ENCODE data around the gene SLC25A51. TPM values are rescaled to one million over a fixed set of nuclear protein-coding genes. Genes with fewer than 3 reads are reported as not detected.

The SLC25A51 gene
- total and polyA plus RNA-seq, 2 experiments from 2014 or later = 5.3 to 22.0 TPM

GRCh38 chr9:37856551-37856950, 47.4 kb downstream of the SLC25A51 start (continued):
- no peak for TF ChIP-seq EZH2phosphoT487 (IDR thresholded peaks at IDR 0.05; ENCODE audit: unreplicated experiment)
- no peak for TF ChIP-seq ZNF331 (CRISPR knock-in tag; IDR thresholded peaks at IDR 0.05; ENCODE audit: low read depth)
- no peak for TF ChIP-seq CREB1 (CRISPR knock-in tag; IDR thresholded peaks at IDR 0.05; ENCODE audit: low read depth)
- no peak for TF ChIP-seq NANOG (IDR thresholded peaks at IDR 0.05; ENCODE audit: borderline replicate concordance)
- no peak for TF ChIP-seq CTCF (conservative IDR thresholded peaks at IDR 0.05; ENCODE audit: low read depth in 2 of 2)

DNA sequence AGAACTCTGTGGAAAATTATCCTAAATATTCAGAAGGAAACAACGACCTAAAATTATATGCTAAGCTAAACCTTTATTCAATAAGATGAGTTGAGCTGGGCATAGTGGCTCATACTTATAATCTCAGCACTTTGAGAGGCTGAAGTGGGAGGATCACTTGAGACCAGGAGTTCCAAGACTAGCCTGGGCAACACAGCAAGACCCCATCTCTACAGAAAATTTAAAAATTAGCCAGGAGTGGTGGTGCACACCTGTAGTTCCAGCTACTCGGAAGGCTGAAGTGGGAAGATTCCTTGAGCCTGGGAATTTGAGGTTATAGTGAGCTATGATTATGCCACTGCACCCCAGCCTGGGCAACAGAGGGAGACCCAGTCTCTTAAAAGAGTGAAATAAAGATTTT, 51.7 kb downstream of the SLC25A51 start:
- no peak overlapping the region for H2AFZ ChIP-seq
- no peaks in the 10 kb centered on the region for H3K27me3 ChIP-seq (ENCODE audit: insufficient read depth)
- H3K4me1 ChIP-seq (ENCODE audit: insufficient read depth) = no peaks in the 10 kb centered on the region
- DNase-seq (ENCODE audit: low spot score) (no peak), ATAC-seq (no peak)
- Mint-ChIP-seq H3K9me3 (no peaks in the 10 kb centered on the region), H3K36me3 (ENCODE audit: low read depth) (peaks cover 4% of the 10 kb centered on the region; the same call in 1 of the 3 replicates), H3K4me3 (no peak overlapping the region), H3K27me3 (ENCODE audit: insufficient read depth, low read depth, poor library complexity) (peaks cover 3% of the 10 kb centered on the region), H3K4me1 (no peaks in the 10 kb centered on the region), H3K27ac (no peak overlapping the region)
- H3K79me2 ChIP-seq (replicated peaks; ENCODE audit: insufficient read depth) = no peaks in the 10 kb centered on the region
- no peaks in the 10 kb centered on the region for H3F3A ChIP-seq (replicated peaks; ENCODE audit: low read depth)
- H4K20me1 ChIP-seq (replicated peaks; ENCODE audit: insufficient read depth) = no peaks in the 10 kb centered on the region; the same call in 1 of the 2 replicates
- H3K27ac ChIP-seq (ENCODE audit: low read depth) = no peak overlapping the region
- no peaks in the 10 kb centered on the region for H3K36me3 ChIP-seq (ENCODE audit: insufficient read depth)
- no peak overlapping the region for H3K4me2 ChIP-seq
- TF ChIP-seq CTCF (conservative IDR thresholded peaks at IDR 0.05; ENCODE audit: low read depth in 2 of 2) = no peak
- TF ChIP-seq, protein P1, sequence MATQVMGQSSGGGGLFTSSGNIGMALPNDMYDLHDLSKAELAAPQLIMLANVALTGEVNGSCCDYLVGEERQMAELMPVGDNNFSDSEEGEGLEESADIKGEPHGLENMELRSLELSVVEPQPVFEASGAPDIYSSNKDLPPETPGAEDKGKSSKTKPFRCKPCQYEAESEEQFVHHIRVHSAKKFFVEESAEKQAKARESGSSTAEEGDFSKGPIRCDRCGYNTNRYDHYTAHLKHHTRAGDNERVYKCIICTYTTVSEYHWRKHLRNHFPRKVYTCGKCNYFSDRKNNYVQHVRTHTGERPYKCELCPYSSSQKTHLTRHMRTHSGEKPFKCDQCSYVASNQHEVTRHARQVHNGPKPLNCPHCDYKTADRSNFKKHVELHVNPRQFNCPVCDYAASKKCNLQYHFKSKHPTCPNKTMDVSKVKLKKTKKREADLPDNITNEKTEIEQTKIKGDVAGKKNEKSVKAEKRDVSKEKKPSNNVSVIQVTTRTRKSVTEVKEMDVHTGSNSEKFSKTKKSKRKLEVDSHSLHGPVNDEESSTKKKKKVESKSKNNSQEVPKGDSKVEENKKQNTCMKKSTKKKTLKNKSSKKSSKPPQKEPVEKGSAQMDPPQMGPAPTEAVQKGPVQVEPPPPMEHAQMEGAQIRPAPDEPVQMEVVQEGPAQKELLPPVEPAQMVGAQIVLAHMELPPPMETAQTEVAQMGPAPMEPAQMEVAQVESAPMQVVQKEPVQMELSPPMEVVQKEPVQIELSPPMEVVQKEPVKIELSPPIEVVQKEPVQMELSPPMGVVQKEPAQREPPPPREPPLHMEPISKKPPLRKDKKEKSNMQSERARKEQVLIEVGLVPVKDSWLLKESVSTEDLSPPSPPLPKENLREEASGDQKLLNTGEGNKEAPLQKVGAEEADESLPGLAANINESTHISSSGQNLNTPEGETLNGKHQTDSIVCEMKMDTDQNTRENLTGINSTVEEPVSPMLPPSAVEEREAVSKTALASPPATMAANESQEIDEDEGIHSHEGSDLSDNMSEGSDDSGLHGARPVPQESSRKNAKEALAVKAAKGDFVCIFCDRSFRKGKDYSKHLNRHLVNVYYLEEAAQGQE (IDR thresholded peaks at IDR 0.05; ENCODE audit: unreplicated experiment) = no peak
- TF ChIP-seq ZNF331 (CRISPR knock-in tag; IDR thresholded peaks at IDR 0.05; ENCODE audit: low read depth) = no peak
- TF ChIP-seq CREB1 (CRISPR knock-in tag; IDR thresholded peaks at IDR 0.05; ENCODE audit: low read depth) = no peak
- TF ChIP-seq NANOG (IDR thresholded peaks at IDR 0.05; ENCODE audit: borderline replicate concordance) = no peak
- TF ChIP-seq EZH2phosphoT487 (IDR thresholded peaks at IDR 0.05; ENCODE audit: unreplicated experiment) = no peak
- TF ChIP-seq, protein P2, sequence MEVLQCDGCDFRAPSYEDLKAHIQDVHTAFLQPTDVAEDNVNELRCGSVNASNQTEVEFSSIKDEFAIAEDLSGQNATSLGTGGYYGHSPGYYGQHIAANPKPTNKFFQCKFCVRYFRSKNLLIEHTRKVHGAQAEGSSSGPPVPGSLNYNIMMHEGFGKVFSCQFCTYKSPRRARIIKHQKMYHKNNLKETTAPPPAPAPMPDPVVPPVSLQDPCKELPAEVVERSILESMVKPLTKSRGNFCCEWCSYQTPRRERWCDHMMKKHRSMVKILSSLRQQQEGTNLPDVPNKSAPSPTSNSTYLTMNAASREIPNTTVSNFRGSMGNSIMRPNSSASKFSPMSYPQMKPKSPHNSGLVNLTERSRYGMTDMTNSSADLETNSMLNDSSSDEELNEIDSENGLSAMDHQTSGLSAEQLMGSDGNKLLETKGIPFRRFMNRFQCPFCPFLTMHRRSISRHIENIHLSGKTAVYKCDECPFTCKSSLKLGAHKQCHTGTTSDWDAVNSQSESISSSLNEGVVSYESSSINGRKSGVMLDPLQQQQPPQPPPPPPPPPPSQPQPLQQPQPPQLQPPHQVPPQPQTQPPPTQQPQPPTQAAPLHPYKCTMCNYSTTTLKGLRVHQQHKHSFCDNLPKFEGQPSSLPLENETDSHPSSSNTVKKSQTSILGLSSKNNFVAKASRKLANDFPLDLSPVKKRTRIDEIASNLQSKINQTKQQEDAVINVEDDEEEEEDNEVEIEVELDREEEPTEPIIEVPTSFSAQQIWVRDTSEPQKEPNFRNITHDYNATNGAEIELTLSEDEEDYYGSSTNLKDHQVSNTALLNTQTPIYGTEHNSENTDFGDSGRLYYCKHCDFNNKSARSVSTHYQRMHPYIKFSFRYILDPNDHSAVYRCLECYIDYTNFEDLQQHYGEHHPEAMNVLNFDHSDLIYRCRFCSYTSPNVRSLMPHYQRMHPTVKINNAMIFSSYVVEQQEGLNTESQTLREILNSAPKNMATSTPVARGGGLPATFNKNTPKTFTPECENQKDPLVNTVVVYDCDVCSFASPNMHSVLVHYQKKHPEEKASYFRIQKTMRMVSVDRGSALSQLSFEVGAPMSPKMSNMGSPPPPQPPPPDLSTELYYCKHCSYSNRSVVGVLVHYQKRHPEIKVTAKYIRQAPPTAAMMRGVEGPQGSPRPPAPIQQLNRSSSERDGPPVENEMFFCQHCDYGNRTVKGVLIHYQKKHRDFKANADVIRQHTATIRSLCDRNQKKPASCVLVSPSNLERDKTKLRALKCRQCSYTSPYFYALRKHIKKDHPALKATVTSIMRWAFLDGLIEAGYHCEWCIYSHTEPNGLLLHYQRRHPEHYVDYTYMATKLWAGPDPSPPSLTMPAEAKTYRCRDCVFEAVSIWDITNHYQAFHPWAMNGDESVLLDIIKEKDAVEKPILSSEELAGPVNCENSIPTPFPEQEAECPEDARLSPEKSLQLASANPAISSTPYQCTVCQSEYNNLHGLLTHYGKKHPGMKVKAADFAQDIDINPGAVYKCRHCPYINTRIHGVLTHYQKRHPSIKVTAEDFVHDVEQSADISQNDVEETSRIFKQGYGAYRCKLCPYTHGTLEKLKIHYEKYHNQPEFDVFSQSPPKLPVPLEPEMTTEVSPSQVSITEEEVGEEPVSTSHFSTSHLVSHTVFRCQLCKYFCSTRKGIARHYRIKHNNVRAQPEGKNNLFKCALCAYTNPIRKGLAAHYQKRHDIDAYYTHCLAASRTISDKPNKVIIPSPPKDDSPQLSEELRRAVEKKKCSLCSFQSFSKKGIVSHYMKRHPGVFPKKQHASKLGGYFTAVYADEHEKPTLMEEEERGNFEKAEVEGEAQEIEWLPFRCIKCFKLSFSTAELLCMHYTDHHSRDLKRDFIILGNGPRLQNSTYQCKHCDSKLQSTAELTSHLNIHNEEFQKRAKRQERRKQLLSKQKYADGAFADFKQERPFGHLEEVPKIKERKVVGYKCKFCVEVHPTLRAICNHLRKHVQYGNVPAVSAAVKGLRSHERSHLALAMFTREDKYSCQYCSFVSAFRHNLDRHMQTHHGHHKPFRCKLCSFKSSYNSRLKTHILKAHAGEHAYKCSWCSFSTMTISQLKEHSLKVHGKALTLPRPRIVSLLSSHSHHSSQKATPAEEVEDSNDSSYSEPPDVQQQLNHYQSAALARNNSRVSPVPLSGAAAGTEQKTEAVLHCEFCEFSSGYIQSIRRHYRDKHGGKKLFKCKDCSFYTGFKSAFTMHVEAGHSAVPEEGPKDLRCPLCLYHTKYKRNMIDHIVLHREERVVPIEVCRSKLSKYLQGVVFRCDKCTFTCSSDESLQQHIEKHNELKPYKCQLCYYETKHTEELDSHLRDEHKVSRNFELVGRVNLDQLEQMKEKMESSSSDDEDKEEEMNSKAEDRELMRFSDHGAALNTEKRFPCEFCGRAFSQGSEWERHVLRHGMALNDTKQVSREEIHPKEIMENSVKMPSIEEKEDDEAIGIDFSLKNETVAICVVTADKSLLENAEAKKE (CRISPR knock-in tag; IDR thresholded peaks at IDR 0.05) = no peak
- no peak for TF ChIP-seq POLR2AphosphoS5 (IDR thresholded peaks at IDR 0.05; ENCODE audit: low read depth)
- TF ChIP-seq, protein P3, sequence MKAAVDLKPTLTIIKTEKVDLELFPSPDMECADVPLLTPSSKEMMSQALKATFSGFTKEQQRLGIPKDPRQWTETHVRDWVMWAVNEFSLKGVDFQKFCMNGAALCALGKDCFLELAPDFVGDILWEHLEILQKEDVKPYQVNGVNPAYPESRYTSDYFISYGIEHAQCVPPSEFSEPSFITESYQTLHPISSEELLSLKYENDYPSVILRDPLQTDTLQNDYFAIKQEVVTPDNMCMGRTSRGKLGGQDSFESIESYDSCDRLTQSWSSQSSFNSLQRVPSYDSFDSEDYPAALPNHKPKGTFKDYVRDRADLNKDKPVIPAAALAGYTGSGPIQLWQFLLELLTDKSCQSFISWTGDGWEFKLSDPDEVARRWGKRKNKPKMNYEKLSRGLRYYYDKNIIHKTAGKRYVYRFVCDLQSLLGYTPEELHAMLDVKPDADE (IDR thresholded peaks at IDR 0.05) = no peak
- no peaks in the 10 kb centered on the region for H3K9me2 ChIP-seq (ENCODE audit: insufficient read depth)
- H3K4me3 ChIP-seq = no peak overlapping the region

Measured in GM23338 (cell line).